SK-N-SH treated with all-trans-retinoic acid at 6 μM for 48 hours (cell line): Measurements from ENCODE around the gene KIAA1671.

Source experiments
- ARNTL ChIP-seq: fragments of 450-650 bp; formaldehyde crosslinking; IDR thresholded peaks from 2 replicates; pipeline ENCODE4 v1.5.0; 2020; ENCODE audit warnings: low read depth, mild to moderate bottlenecking, moderate library complexity, borderline replicate concordance
- BACH2 ChIP-seq: fragments of 250-450 bp; sonication (Bioruptor Pico); IDR thresholded peaks from 2 replicates; pipeline ENCODE4 v1.9.0; 2021; ENCODE audit warnings: mild to moderate bottlenecking, borderline replicate concordance
- CREB5 ChIP-seq: fragments of 250-450 bp; sonication (Bioruptor Pico); IDR thresholded peaks from 2 replicates; pipeline ENCODE4 v1.5.1; 2020; ENCODE audit warnings: low read depth, mild to moderate bottlenecking, moderate library complexity
- ESRRG ChIP-seq: fragments of 250-450 bp; sonication (Bioruptor Pico); IDR thresholded peaks from 2 replicates; pipeline ENCODE4 v1.6.1; 2021; ENCODE audit warnings: mild to moderate bottlenecking
- GLIS3 ChIP-seq: fragments of 250-450 bp; sonication (Bioruptor Pico); IDR thresholded peaks from 2 replicates; pipeline ENCODE4 v1.5.0; 2020; ENCODE audit warnings: mild to moderate bottlenecking, moderate library complexity
- POU6F1 ChIP-seq: fragments of 250-450 bp; sonication (Bioruptor Pico); IDR thresholded peaks from 2 replicates; pipeline ENCODE4 v1.8.0; 2021; ENCODE audit warnings: low read depth, mild to moderate bottlenecking, moderate library complexity, borderline replicate concordance
- PPARA ChIP-seq: fragments of 250-450 bp; sonication (Bioruptor Pico); IDR thresholded peaks from 2 replicates; pipeline ENCODE4 v1.5.0; 2020; ENCODE audit warnings: mild to moderate bottlenecking, borderline replicate concordance
- RARB ChIP-seq: fragments of 250-450 bp; sonication (Bioruptor Pico); IDR thresholded peaks from 2 replicates; pipeline ENCODE4 v1.8.0; 2021; ENCODE audit warnings: mild to moderate bottlenecking, moderate library complexity
- TCF4 ChIP-seq: fragments of 250-450 bp; sonication (Bioruptor Pico); IDR thresholded peaks from 2 replicates; pipeline ENCODE4 v1.8.0; 2021; ENCODE audit warnings: mild to moderate bottlenecking, moderate library complexity, borderline replicate concordance
- ZC3H10 ChIP-seq: fragments of 250-450 bp; sonication (Bioruptor Pico); IDR thresholded peaks from 2 replicates; pipeline ENCODE4 v1.5.1; 2021; ENCODE audit warnings: mild to moderate bottlenecking, moderate library complexity
- ZFP3 ChIP-seq: fragments of 250-450 bp; sonication (Bioruptor Pico); IDR thresholded peaks from 2 replicates; pipeline ENCODE4 v1.5.0; 2020; ENCODE audit warnings: mild to moderate bottlenecking, moderate library complexity
- TF ChIP-seq, protein P1 (sequence below): fragments of 250-450 bp; sonication (Bioruptor Pico); IDR thresholded peaks from 2 replicates; pipeline ENCODE4 v1.8.0; 2020; ENCODE audit warnings: mild to moderate bottlenecking, moderate library complexity, borderline replicate concordance

- TF ChIP-seq POU6F1 (CRISPR knock-in tag) (no peak), GLIS3 (no peak), CREB5 (CRISPR knock-in tag) (no peak), PPARA (CRISPR knock-in tag) (no peak), ESRRG (CRISPR knock-in tag) (no peak), TCF4 (CRISPR knock-in tag) (no peak), ZC3H10 (CRISPR knock-in tag) (no peak), RARB (CRISPR knock-in tag) (no peak), ARNTL (CRISPR knock-in tag) (no peak), BACH2 (CRISPR knock-in tag) (no peak), ZFP3 (CRISPR knock-in tag) (no peak)
- TF ChIP-seq, protein P1, sequence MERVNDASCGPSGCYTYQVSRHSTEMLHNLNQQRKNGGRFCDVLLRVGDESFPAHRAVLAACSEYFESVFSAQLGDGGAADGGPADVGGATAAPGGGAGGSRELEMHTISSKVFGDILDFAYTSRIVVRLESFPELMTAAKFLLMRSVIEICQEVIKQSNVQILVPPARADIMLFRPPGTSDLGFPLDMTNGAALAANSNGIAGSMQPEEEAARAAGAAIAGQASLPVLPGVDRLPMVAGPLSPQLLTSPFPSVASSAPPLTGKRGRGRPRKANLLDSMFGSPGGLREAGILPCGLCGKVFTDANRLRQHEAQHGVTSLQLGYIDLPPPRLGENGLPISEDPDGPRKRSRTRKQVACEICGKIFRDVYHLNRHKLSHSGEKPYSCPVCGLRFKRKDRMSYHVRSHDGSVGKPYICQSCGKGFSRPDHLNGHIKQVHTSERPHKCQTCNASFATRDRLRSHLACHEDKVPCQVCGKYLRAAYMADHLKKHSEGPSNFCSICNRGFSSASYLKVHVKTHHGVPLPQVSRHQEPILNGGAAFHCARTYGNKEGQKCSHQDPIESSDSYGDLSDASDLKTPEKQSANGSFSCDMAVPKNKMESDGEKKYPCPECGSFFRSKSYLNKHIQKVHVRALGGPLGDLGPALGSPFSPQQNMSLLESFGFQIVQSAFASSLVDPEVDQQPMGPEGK (CRISPR knock-in tag), result no peak
Measured at GRCh38 chr22:25030636-25031035, 78.1 kb downstream of the KIAA1671 start.
